Coronary artery (tissue), 2 donors: ENCODE measurements around the gene DEPDC7.

Experiments
- DNase-seq: peaks from one replicate; pipeline ENCODE4 v3.0.0-alpha.2; 2017; ENCODE audit warnings: low spot score
- H3K27ac ChIP-seq, 2 donors: fragments of 200-600 bp; sonication (generic); one replicate each; pipeline ENCODE4 v1.5.1; 2016 to 2019
- H3K4me3 ChIP-seq: fragments of 200-600 bp; sonication (generic); 2 replicates; pipeline ENCODE4 v1.5.1; 2016; ENCODE audit warnings: mild to moderate bottlenecking, moderate library complexity
- CTCF ChIP-seq: fragments of 200-600 bp; sonication (generic); IDR thresholded peaks from one replicate; pipeline ENCODE4 v1.5.1; 2019; ENCODE audit warnings: antibody characterized with exemption

The DEPDC7 gene

DNA sequence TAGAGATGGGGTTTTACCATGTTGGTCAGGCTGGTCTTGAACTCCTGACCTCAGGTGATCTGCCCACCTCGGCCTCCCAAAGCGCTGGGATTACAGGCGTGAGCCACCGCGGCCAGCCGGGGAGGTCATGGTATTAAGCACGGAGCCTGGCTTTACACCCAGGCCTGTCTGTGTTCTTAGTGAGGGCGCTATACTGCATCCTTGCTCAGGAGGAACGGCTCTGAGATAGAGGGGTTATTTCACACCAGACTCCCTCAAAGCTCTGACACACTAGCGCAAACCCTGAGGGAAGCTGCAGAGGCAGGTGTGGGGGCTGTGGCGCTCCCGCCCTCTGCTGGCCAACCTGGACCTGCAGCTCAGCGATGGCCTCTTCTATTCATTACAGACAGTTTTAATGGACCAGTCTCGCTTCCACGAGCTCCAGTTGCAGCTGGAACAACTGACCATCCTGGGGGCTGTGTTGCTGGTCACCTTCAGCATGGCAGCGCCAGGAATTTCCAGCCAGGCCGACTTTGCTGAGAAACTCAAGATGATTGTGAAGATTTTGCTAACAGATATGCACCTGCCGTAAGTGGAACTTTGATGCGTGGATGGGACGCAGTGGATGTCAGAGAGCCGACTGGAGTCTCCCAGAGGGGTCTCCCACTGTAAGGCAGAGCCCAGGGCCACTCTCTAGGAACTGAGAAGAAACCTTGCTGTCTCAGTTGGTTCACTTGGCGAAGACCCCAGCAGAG is 49.9 kb downstream of the DEPDC7 start:
- no peak overlapping the region for H3K27ac ChIP-seq
- peak; percentile 50 for TF ChIP-seq CTCF
- no peak overlapping the region for H3K4me3 ChIP-seq
- DNase-seq, result no peak

DNA sequence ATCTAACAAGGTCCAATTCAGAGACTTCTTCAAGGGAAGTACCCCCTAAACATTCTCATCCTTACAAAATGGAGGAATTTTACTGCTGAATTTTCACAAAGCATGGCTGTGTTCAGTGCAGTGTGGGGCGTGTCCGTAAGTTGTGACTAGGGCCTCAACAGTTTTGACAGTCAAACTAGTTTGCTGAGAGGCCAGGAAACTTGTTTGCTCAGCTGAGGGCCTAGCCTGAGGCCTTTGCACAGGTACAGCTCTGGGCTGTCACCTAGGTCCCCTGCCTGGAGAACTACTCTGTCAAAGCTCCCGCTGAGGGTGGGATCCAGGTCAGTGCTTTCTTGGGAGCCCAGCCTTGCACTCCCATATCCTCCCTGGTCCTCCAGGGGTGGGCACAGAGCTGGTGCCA is 51.6 kb downstream of the DEPDC7 start:
- no peak overlapping the region for H3K4me3 ChIP-seq
- no peak overlapping the region for H3K27ac ChIP-seq
- DNase-seq, result no peak
- TF ChIP-seq CTCF, result no peak

DNA sequence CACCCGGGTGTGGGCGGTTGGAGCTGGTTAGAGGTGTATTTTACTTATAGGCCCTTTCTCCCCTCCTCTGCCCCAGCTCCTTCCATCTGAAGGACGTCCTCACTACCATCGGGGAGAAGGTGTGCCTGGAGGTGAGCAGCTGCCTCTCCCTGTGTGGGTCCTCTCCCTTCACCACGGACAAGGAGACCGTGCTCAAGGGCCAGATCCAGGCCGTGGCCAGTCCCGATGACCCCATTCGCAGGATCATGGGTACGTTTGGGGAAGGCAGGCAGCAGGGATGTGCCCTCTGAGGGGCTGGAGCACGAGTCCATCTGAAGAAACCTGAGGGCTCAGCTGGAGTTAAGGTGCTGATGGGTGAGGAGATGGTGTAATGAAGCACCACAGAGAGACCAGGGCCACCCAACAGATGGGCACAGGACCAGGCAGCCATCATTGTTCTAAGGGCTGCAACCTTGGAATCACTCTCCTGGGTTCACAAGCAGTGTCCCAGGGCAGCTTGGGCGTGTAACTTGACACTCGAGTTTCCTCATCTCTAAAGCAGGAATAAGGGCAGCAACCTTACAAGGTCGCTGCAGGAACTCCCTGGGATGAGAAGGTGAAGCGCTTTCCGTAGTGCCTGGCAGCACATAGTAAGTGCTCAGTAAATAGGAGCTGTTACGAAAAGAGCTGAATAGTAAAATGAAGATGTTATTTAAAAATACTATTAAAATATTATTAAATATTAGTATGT is 53.1 kb downstream of the DEPDC7 start:
- TF ChIP-seq CTCF, result no peak
- H3K4me3 ChIP-seq, result no peak overlapping the region
- no peak for DNase-seq
- H3K27ac ChIP-seq, result no peak overlapping the region

GRCh38 chr11:33072465-33072864 is 56.8 kb downstream of the DEPDC7 start:
- H3K27ac ChIP-seq, result no peak overlapping the region
- no peak for TF ChIP-seq CTCF
- no peak overlapping the region for H3K4me3 ChIP-seq
- no peak for DNase-seq
